Adrenal gland (tissue), 5 donors: Measurements from ENCODE around the gene ELP5.

Source experiments
- POLR2A ChIP-seq, 2 donors: fragments of 450-650 bp; IDR thresholded peaks; one replicate each; pipeline ENCODE4 v1.6.1; 2017; ENCODE audit warnings: antibody characterized with exemption in 2 of 2, mild to moderate bottlenecking in 2 of 2, moderate library complexity in 1 of 2
- TF ChIP-seq, protein P1 (sequence below), 6 experiments: fragments of 450-650 bp in 4 of 6; fragments of 200-600 bp in 2 of 6; sonication (generic) in 1 of 6; IDR thresholded peaks; 1 replicate in 5 of 6; 2 replicates in 1 of 6; pipeline versions ENCODE4 v1.5.1 to v1.8.0; 2016 to 2021; ENCODE audit warnings: antibody characterized with exemption in 6 of 6, mild to moderate bottlenecking in 2 of 6, moderate library complexity in 1 of 6
- donor health status: DM: no; HTN: no; CAD: no.

GRCh38 chr17:7213895-7214299, 38.1 kb upstream of the ELP5 start:
- no peak for TF ChIP-seq POLR2A (IDR thresholded peaks at IDR 0.05)
- TF ChIP-seq, protein P1, sequence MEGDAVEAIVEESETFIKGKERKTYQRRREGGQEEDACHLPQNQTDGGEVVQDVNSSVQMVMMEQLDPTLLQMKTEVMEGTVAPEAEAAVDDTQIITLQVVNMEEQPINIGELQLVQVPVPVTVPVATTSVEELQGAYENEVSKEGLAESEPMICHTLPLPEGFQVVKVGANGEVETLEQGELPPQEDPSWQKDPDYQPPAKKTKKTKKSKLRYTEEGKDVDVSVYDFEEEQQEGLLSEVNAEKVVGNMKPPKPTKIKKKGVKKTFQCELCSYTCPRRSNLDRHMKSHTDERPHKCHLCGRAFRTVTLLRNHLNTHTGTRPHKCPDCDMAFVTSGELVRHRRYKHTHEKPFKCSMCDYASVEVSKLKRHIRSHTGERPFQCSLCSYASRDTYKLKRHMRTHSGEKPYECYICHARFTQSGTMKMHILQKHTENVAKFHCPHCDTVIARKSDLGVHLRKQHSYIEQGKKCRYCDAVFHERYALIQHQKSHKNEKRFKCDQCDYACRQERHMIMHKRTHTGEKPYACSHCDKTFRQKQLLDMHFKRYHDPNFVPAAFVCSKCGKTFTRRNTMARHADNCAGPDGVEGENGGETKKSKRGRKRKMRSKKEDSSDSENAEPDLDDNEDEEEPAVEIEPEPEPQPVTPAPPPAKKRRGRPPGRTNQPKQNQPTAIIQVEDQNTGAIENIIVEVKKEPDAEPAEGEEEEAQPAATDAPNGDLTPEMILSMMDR (IDR thresholded peaks at IDR 0.05) = peak in 5 of 6 experiments; percentile 30 to 45 (median 38)
